Omental fat pad (tissue), 4 donors: ENCODE results near the gene VWC2L. TPM values are rescaled to one million over a fixed set of nuclear protein-coding genes. Genes with fewer than 3 reads are reported as not detected.

Experiments
- ATAC-seq: fragments of 150-250 bp; one replicate; pipeline ENCODE4 v1.9.1; 2016; ENCODE audit warnings: mild to moderate bottlenecking, moderate library complexity; ENCODE audit not compliant: low FRiP score
- DNase-seq: peaks from one replicate; pipeline ENCODE4 v3.0.0-alpha.2; 2019; ENCODE audit warnings: low spot score
- CTCF ChIP-seq, 3 donors: fragments of 450-650 bp; IDR thresholded peaks; one replicate each; pipeline ENCODE4 v1.5.1; 2016 to 2017; ENCODE audit warnings: antibody characterized with exemption in 3 of 3, mild to moderate bottlenecking in 3 of 3, moderate library complexity in 2 of 3
- total RNA-seq, 4 donors: library from RNA; depleted of rRNA; stranded (reverse); fragments of >200 nt; gene quantifications; one replicate each; pipeline ENCODE4 v1.1.0, GENCODE V29; 2016

Gene VWC2L
- not detected for total RNA-seq

GRCh38 chr2:214410918-214411554, at the start of gene VWC2L:
Gene VWC2L (plus strand): TSS chr2:214411054. CDS start chr2:214414194, 3,140 bp downstream.
- no peak for ATAC-seq

GRCh38 chr2:214361116-214361515, 49.7 kb upstream of the VWC2L start:
- DNase-seq (no peak), ATAC-seq (no peak)
- TF ChIP-seq CTCF (IDR thresholded peaks at IDR 0.05): no peak

More at GRCh38 chr2:214410918-214411554, at the start of gene VWC2L:
- no peak for TF ChIP-seq CTCF (IDR thresholded peaks at IDR 0.05)
- DNase-seq: peak; percentile 27

- no peak for ATAC-seq
- no peak for TF ChIP-seq CTCF (IDR thresholded peaks at IDR 0.05)
Observed at GRCh38 chr2:214365549-214365948, 45.3 kb upstream of the VWC2L start.

GRCh38 chr2:214367171-214367570, 43.7 kb upstream of the VWC2L start:
- no peak for TF ChIP-seq CTCF (IDR thresholded peaks at IDR 0.05)
- no peak for DNase-seq
- no peak for ATAC-seq

More at GRCh38 chr2:214365549-214365948, 45.3 kb upstream of the VWC2L start:
- no peak for DNase-seq

- ATAC-seq (no peak), DNase-seq (no peak)
- no peak for TF ChIP-seq CTCF (IDR thresholded peaks at IDR 0.05)
Observed at GRCh38 chr2:214376618-214377285, 34.1 kb upstream of the VWC2L start.

- ATAC-seq: no peak
- DNase-seq: no peak
- no peak for TF ChIP-seq CTCF (IDR thresholded peaks at IDR 0.05)
Observed at GRCh38 chr2:214377286-214377624, 33.6 kb upstream of the VWC2L start.
